H1 (cell line): ENCODE results near the gene FGGY. TPM values are rescaled to one million over a fixed set of nuclear protein-coding genes. Genes with fewer than 3 reads are reported as not detected.

Experiments used
- SP1 ChIP-seq: IDR thresholded peaks from 2 replicates; pipeline ENCODE4 v1.6.1; 2011; ENCODE audit warnings: low read depth, low read length
- polyA plus RNA-seq, 7 experiments: library from polyadenylated mRNA; depleted of rRNA in 3 of 7; stranded (reverse) in 5 of 7; unstranded in 2 of 7; fragments of >200 nt in 5 of 7; fragments of 200-250 nt in 2 of 7; gene quantifications; 1 replicate in 5 of 7; 2 replicates in 1 of 7; 4 replicates in 1 of 7; pipeline versions ENCODE4 v1.2.1 to v1.2.3, GENCODE V29; 2011 to 2013; ENCODE audit warnings: missing spikeins in 2 of 7, mixed read lengths in 2 of 7
- total RNA-seq: library from RNA; stranded (reverse); fragmentation: NEBNext Ultra II Directional; extraction: Animal tissue kit (Norgen Biotek cat#: 25700); gene quantifications from 2 replicates; pipeline ENCODE4 v1.2.1, GENCODE V29; 2021
- TF ChIP-seq, protein P1 (sequence below): fragments of 300-600 bp; sonication (generic); IDR thresholded peaks from 2 replicates; pipeline ENCODE4 v1.7.1; 2012; ENCODE audit warnings: low read length, moderate library complexity, mild to moderate bottlenecking, inconsistent platforms; ENCODE audit not compliant: insufficient replicate concordance

The FGGY gene
- total and polyA plus RNA-seq, 2 of the 8 experiments (the other 6 are each of a cell fraction or from before 2014, with no cell fraction given) = 10.3 to 12.5 TPM

DNA sequence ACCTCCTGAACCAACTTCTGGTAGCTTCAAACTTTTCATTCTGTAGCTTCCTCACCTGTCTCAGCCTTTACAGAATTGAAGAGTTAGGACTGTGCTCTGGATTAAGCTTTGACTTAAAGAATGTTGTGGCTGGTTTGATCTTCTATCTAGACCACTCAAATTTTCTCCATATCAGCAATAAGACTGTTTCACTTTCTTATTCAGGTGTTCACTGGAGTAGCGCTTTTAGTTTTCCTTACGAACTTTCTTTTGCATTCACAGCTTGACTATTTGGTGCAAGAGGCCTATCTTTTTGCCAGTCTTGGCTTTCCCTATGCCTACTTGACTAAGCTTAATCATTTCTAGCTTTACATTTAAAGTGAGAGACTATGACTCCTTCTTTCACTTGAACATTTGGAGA is 31.5 kb downstream of the FGGY start (continued):
- TF ChIP-seq, protein P1, sequence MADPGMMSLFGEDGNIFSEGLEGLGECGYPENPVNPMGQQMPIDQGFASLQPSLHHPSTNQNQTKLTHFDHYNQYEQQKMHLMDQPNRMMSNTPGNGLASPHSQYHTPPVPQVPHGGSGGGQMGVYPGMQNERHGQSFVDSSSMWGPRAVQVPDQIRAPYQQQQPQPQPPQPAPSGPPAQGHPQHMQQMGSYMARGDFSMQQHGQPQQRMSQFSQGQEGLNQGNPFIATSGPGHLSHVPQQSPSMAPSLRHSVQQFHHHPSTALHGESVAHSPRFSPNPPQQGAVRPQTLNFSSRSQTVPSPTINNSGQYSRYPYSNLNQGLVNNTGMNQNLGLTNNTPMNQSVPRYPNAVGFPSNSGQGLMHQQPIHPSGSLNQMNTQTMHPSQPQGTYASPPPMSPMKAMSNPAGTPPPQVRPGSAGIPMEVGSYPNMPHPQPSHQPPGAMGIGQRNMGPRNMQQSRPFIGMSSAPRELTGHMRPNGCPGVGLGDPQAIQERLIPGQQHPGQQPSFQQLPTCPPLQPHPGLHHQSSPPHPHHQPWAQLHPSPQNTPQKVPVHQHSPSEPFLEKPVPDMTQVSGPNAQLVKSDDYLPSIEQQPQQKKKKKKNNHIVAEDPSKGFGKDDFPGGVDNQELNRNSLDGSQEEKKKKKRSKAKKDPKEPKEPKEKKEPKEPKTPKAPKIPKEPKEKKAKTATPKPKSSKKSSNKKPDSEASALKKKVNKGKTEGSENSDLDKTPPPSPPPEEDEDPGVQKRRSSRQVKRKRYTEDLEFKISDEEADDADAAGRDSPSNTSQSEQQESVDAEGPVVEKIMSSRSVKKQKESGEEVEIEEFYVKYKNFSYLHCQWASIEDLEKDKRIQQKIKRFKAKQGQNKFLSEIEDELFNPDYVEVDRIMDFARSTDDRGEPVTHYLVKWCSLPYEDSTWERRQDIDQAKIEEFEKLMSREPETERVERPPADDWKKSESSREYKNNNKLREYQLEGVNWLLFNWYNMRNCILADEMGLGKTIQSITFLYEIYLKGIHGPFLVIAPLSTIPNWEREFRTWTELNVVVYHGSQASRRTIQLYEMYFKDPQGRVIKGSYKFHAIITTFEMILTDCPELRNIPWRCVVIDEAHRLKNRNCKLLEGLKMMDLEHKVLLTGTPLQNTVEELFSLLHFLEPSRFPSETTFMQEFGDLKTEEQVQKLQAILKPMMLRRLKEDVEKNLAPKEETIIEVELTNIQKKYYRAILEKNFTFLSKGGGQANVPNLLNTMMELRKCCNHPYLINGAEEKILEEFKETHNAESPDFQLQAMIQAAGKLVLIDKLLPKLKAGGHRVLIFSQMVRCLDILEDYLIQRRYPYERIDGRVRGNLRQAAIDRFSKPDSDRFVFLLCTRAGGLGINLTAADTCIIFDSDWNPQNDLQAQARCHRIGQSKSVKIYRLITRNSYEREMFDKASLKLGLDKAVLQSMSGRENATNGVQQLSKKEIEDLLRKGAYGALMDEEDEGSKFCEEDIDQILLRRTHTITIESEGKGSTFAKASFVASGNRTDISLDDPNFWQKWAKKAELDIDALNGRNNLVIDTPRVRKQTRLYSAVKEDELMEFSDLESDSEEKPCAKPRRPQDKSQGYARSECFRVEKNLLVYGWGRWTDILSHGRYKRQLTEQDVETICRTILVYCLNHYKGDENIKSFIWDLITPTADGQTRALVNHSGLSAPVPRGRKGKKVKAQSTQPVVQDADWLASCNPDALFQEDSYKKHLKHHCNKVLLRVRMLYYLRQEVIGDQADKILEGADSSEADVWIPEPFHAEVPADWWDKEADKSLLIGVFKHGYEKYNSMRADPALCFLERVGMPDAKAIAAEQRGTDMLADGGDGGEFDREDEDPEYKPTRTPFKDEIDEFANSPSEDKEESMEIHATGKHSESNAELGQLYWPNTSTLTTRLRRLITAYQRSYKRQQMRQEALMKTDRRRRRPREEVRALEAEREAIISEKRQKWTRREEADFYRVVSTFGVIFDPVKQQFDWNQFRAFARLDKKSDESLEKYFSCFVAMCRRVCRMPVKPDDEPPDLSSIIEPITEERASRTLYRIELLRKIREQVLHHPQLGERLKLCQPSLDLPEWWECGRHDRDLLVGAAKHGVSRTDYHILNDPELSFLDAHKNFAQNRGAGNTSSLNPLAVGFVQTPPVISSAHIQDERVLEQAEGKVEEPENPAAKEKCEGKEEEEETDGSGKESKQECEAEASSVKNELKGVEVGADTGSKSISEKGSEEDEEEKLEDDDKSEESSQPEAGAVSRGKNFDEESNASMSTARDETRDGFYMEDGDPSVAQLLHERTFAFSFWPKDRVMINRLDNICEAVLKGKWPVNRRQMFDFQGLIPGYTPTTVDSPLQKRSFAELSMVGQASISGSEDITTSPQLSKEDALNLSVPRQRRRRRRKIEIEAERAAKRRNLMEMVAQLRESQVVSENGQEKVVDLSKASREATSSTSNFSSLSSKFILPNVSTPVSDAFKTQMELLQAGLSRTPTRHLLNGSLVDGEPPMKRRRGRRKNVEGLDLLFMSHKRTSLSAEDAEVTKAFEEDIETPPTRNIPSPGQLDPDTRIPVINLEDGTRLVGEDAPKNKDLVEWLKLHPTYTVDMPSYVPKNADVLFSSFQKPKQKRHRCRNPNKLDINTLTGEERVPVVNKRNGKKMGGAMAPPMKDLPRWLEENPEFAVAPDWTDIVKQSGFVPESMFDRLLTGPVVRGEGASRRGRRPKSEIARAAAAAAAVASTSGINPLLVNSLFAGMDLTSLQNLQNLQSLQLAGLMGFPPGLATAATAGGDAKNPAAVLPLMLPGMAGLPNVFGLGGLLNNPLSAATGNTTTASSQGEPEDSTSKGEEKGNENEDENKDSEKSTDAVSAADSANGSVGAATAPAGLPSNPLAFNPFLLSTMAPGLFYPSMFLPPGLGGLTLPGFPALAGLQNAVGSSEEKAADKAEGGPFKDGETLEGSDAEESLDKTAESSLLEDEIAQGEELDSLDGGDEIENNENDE = no peak
- TF ChIP-seq SP1 = no peak
- TF ChIP-seq, all 59 proteins: peak for 0
